HG02588 (cell line): Measurements from ENCODE around the gene ZP3.
"Not testable (repeated sequence)": the region's sequence is repeated elsewhere in the genome, so short reads cannot be mapped to it uniquely, and the experiment has no call there.

Source experiments
- ATAC-seq: cut with Tn5 transposase; IDR thresholded peaks from one replicate; pipeline ENCODE4 v1.9.1; 2021; ENCODE audit warnings: mild to moderate bottlenecking, moderate library complexity; ENCODE audit not compliant: unreplicated experiment

Gene ZP3

DNA sequence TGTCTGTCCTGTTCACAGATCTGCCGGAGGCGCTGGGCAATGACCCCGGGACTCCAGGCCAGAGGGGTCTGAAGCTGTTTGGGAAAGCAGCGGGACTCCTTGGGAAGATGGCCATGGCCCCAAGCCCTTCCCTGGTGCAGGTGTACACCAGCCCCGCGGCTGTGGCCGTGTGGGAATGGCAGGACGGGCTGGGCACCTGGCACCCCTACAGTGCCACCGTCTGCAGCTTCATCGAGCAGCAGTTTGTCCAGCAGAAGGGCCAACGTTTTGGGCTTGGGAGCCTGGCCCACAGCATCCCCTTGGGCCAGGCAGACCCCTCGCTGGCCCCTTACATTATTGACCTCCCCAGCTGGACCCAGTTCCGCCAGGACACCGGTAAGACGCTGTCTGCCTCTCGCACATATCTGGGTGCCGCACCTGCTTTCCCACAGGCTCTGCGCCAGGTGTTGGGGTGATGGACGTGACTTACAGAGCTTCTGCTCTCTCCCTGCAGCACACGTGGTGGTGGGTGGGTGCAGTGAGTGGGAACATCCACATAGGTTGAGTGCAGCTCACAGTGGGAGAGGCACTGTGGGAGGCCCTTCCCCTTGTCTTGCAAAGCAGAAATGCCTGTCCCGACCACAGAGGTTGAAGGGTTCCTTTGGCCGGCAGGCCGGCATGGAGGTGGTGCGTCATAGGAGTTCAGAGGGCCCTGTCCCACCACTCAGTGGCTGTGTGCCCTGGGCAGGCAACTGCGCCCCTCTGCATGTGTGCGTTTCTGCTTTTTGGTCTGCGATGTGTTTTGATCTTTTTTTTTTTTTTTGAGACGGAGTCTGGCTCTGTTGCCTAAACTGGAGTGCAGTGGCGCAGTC, 55.9 kb downstream of the ZP3 start:
- ATAC-seq: not testable (repeated sequence)

DNA sequence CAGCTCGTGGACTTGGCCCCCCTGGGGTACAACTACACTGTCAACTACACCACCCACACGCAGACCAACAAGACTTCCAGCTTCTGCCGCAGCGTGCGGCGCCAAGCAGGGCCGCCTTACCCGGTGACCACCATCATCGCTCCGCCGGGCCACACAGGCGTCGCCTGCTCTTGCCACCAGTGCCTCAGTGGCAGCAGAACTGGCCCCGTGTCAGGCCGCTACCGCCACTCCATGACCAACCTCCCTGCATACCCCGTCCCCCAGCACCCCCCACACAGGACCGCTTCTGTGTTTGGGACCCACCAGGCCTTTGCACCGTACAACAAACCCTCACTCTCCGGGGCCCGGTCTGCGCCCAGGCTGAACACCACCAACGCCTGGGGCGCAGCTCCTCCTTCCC, 57.9 kb downstream of the ZP3 start:
- ATAC-seq: not testable (repeated sequence)

DNA sequence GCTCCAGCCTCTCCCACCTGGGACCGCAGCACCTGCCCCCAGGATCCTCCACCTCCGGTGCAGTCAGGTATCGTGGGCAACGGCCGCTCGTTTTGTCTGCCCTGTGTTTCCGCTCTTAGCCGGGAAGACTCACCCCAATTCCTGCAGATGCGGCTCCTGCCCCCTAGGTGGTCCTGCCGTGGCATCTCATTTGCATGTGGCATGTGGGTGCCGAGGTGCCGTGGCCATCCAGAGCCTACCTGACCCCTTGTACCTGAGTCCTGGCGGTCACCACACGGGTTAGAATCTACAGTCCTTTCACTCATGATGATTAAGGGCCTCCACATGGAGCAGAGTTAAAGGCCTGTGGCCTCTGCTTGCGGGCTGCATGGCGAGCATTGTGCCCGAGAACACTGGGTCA, 58.3 kb downstream of the ZP3 start:
- not testable (repeated sequence) for ATAC-seq

DNA sequence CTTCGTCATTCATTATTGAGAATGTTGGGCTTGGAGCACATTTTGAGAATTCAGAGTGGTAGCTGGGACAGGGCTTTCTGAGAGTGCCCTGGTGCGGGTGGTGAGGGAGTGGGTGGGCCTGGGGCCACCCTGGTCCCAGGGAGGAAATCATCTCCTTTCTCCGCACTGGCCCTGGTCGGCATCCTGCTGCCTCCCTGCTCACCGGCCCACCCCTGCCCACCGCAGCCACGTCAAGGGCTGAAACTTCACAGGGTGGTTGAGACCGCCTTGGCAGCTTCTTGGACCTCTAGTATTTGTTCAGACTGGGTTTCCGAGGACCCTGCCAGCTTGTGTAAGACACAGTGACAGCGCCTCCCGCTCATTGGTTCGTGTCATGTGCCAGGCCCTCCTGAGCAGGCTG, 59.7 kb downstream of the ZP3 start:
- not testable (repeated sequence) for ATAC-seq

DNA sequence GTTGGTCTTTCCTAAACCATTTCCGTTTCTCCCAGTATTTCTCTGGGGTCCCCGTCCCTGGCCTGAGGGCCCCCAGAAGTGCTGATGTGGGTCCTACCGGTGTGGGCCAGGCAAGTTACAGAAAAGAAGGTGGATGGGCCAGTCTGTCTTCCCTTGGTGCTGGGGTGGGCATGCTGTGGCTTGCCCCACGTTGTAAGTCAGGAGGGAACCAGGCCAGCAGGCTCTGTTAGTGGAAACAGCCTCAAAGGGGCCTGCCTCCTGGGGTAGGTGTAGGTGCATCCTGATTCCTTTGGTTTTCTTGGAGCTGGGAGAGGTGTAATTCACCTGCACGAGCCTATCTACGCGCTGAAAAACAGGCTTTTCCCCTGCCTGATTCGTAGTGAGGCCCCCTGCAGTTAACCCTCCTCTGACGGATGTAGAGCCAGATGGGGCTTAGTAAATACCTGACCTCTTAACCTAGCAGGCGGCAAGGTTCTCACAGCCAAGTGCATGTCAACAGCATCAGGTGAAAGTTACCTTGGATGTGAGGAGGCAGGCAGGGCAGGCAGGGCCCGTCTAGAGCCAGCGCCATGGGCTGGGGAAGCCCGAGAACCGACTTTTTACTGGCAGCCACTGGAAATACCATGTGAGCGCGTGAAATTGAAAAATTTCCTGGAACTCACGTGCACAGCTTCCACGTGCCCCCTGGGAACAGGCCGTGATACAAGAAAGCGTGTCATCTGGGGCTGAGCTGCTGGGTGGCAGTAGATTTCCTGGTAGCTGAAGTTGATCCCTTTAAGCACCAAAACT, 61.3 kb downstream of the ZP3 start:
- ATAC-seq: peak; percentile 5

DNA sequence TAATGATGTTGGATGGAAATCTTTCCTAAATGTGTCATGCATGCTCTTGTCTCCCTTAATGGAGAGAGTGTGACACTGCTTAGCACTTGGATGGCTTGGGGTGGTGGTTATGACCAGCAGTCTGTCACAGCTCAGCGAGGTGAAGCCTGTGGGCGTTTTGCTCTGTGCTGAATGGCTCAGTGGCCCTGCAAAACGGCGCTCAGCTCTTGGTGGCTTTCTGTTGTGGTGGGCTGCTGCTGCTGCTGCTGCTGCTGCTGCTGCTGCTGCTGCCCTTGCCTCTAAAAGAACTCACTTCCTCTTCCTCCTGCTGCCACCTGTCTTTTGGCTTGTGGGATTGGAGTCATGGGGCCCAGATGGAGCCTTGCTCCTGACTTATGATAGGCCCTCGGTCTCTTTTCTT, 61.9 kb downstream of the ZP3 start:
- peak; percentile 97 for ATAC-seq

DNA sequence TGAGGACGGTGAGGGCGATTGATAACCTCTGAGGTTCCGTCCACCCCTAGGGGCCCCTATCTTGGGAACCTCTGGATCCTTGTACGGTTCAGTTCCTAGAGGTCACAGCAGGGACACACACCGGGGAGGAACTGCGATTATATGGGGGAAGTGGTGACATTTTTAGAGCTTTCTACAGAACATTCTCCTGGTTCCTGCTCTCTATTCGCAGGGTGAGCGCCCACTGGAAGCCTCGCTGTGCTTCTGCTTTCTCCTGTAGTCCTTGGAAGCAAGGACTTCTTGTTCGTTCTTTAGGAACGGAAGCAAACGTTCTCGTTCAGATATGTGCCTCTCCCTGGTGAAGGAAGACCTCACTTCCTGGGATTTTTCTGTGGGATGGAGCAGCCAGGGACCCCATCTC, 63.2 kb downstream of the ZP3 start:
- ATAC-seq: not testable (repeated sequence)
